PC-9 (cell line): ENCODE data around the gene SND1. TPM values are rescaled to one million over a fixed set of nuclear protein-coding genes. Genes with fewer than 3 reads are reported as not detected.

Source experiments
- BruUV-seq: library from RNA; stranded (reverse); fragments of 400-500 nt; replicated peaks from 2 replicates; lab custom pipeline; 2021; lab: Mats Ljungman, UMichigan
- CTCF ChIA-PET: fragments of 300-600 bp; sonication (Branson Sonifier 250); formaldehyde crosslinking; loops from one replicate; lab custom pipeline; 2022; ENCODE audit warnings: antibody characterized with exemption; lab: Charles Lee
- POLR2A ChIA-PET: fragments of 300-600 bp; sonication (Branson Sonifier 250); formaldehyde crosslinking; loops from one replicate; lab custom pipeline; 2022; ENCODE audit warnings: antibody characterized with exemption; ENCODE audit not compliant: unreplicated experiment; lab: Charles Lee
- DNase-seq, 2 experiments: peaks; one replicate each; pipeline versions ENCODE4 v3.0.0 to v3.0.0-alpha.2; 2015 to 2022; ENCODE audit warnings: mixed read lengths in 1 of 2
- H2AFZ ChIP-seq: fragments of 200-600 bp; sonication (generic); 2 replicates; pipeline ENCODE4 v1.8.1; 2017; ENCODE audit warnings: antibody characterized with exemption
- H3F3A ChIP-seq: fragments of 200-600 bp; sonication (generic); 2 replicates; pipeline ENCODE4 v1.8.1; 2017; ENCODE audit warnings: antibody characterized with exemption, mild to moderate bottlenecking, low read depth; ENCODE audit not compliant: insufficient read depth
- H3K27ac ChIP-seq: fragments of 200-600 bp; sonication (generic); 2 replicates; pipeline ENCODE4 v1.6.1; 2016; ENCODE audit warnings: mixed run types
- H3K27me3 ChIP-seq: fragments of 200-600 bp; sonication (generic); 2 replicates; pipeline ENCODE4 v1.6.1; 2016; ENCODE audit warnings: low read depth, mixed run types; ENCODE audit not compliant: insufficient read depth
- H3K36me3 ChIP-seq: fragments of 200-600 bp; sonication (generic); 2 replicates; pipeline ENCODE4 v1.6.1; 2016; ENCODE audit warnings: low read depth, mixed run types
- H3K4me1 ChIP-seq: fragments of 200-600 bp; sonication (generic); replicated peaks from 2 replicates; pipeline ENCODE4 v1.6.1; 2016; ENCODE audit warnings: mixed run types; ENCODE audit not compliant: insufficient read depth
- H3K4me2 ChIP-seq: fragments of 200-600 bp; sonication (generic); 2 replicates; pipeline ENCODE4 v1.6.1; 2017; ENCODE audit warnings: mixed run types
- H3K4me3 ChIP-seq: fragments of 200-600 bp; sonication (generic); 2 replicates; pipeline ENCODE4 v1.6.1; 2016; ENCODE audit warnings: mixed run types
- H3K79me2 ChIP-seq: fragments of 200-600 bp; sonication (generic); 2 replicates; pipeline ENCODE4 v1.6.1; 2017; ENCODE audit warnings: low read depth, mixed run types
- H3K9me2 ChIP-seq: fragments of 200-600 bp; sonication (generic); 2 replicates; pipeline ENCODE4 v1.8.1; 2017; ENCODE audit warnings: mild to moderate bottlenecking; ENCODE audit not compliant: insufficient read depth
- H3K9me3 ChIP-seq: fragments of 200-600 bp; sonication (generic); 2 replicates; pipeline ENCODE4 v1.8.1; 2016; ENCODE audit warnings: low read depth; ENCODE audit not compliant: insufficient read depth
- H4K20me1 ChIP-seq: fragments of 200-600 bp; sonication (generic); 2 replicates; pipeline ENCODE4 v1.8.1; 2017; ENCODE audit not compliant: insufficient read depth
- CTCF ChIP-seq: fragments of 200-600 bp; sonication (generic); conservative IDR thresholded peaks from 2 replicates; pipeline ENCODE4 v1.6.1; 2017; ENCODE audit warnings: mixed run types, antibody characterized with exemption, mild to moderate bottlenecking, moderate library complexity
- EZH2 ChIP-seq: fragments of 200-600 bp; sonication (generic); IDR thresholded peaks from 2 replicates; pipeline ENCODE4 v1.8.0; 2017; ENCODE audit warnings: antibody characterized with exemption, low read depth
- intact Hi-C: fragments of 100-400 bp; cut with micrococcal nuclease; formaldehyde crosslinking; loops from one replicate; pipeline ENCODE4 v1.10.0; 2022; ENCODE audit not compliant: unreplicated experiment
- total RNA-seq: library from RNA; stranded (reverse); gene quantifications from 2 replicates; pipeline ENCODE4 v1.2.3, GENCODE V29; 2021

The SND1 gene
- total RNA-seq, 1 experiment from 2014 or later, result 273 TPM

GRCh38 chr7:127667017-127667670, 15.2 kb downstream of the SND1 start:
- intact Hi-C loops, result no loop called here
- H3K4me3 ChIP-seq, result no peak overlapping the region
- no peak for TF ChIP-seq CTCF
- no peak for TF ChIP-seq EZH2
- POLR2A ChIA-PET, result interaction anchor here (0.6 to 0.7 kb wide), 3 partner anchors 79 to 412 kb away, joined by 3 to 7 read pairs (median 4); no protein-coding TSS in a partner anchor
- H3K27ac ChIP-seq, result peak overlapping the region; percentile 78
- H3K4me1 ChIP-seq, result peaks cover 33% of the 10 kb centered on the region
- no peaks in the 10 kb centered on the region for H3K27me3 ChIP-seq
- peaks cover 33% of the 10 kb centered on the region for H3K36me3 ChIP-seq
- H3K9me3 ChIP-seq, result no peaks in the 10 kb centered on the region
- no peaks in the 10 kb centered on the region for H3K9me2 ChIP-seq
- H2AFZ ChIP-seq, result no peak overlapping the region
- peaks cover 91% of the 10 kb centered on the region for H4K20me1 ChIP-seq
- CTCF ChIA-PET, result interaction anchor here (0.6 kb wide), 1 partner anchor 145 kb away, joined by 4 read pairs; no protein-coding TSS in a partner anchor
- H3K4me2 ChIP-seq, result peak overlapping the region; percentile 52
- H3F3A ChIP-seq, result peaks cover 24% of the 10 kb centered on the region; the same call in 1 of the 2 replicates
- BruUV-seq, result no TSS peak
- peak in 1 of 2 experiments; percentile 86 for DNase-seq
- peaks cover 100% of the 10 kb centered on the region for H3K79me2 ChIP-seq

GRCh38 chr7:127667759-127668530, 16.0 kb downstream of the SND1 start:
- intact Hi-C loops, result no loop called here
- POLR2A ChIA-PET, result interaction anchor here (0.7 kb wide), 1 partner anchor 413 kb away, joined by 4 read pairs; no protein-coding TSS in a partner anchor
- TF ChIP-seq EZH2, result no peak
- TF ChIP-seq CTCF, result no peak
- H3K9me2 ChIP-seq, result no peaks in the 10 kb centered on the region
- H3K4me2 ChIP-seq, result peak overlapping the region; percentile 52; the same call in 1 of the 2 replicates
- no peak overlapping the region for H3K4me3 ChIP-seq
- H3K27ac ChIP-seq, result peak overlapping the region; percentile 78
- peaks cover 24% of the 10 kb centered on the region; the same call in 1 of the 2 replicates for H3F3A ChIP-seq
- BruUV-seq, result no TSS peak
- no peak for DNase-seq
- no peaks in the 10 kb centered on the region for H3K27me3 ChIP-seq
- CTCF ChIA-PET, result no interaction called here
- H3K36me3 ChIP-seq, result peaks cover 33% of the 10 kb centered on the region
- no peak overlapping the region for H2AFZ ChIP-seq
- H3K79me2 ChIP-seq, result peaks cover 99% of the 10 kb centered on the region
- H4K20me1 ChIP-seq, result peaks cover 89% of the 10 kb centered on the region
- peaks cover 33% of the 10 kb centered on the region for H3K4me1 ChIP-seq
- H3K9me3 ChIP-seq, result no peaks in the 10 kb centered on the region

GRCh38 chr7:127671341-127671740, 19.3 kb downstream of the SND1 start:
- ChIA-PET POLR2A (no interaction called here), CTCF (no interaction called here)
- no peak for DNase-seq
- Histone ChIP-seq H3K4me3 (no peak overlapping the region), H3K4me1 (peaks cover 16% of the 10 kb centered on the region), H3K9me2 (no peaks in the 10 kb centered on the region), H3K4me2 (no peak overlapping the region), H4K20me1 (peaks cover 87% of the 10 kb centered on the region), H3K36me3 (peaks cover 38% of the 10 kb centered on the region), H2AFZ (no peak overlapping the region), H3K27me3 (no peaks in the 10 kb centered on the region), H3F3A (peaks cover 6% of the 10 kb centered on the region; the same call in 1 of the 2 replicates), H3K27ac (no peak overlapping the region), H3K79me2 (peaks cover 96% of the 10 kb centered on the region), H3K9me3 (no peaks in the 10 kb centered on the region)
- intact Hi-C loops, result no loop called here
- TF ChIP-seq CTCF (no peak), EZH2 (no peak)
- no TSS peak for BruUV-seq
